HFFc6 (cell line): Measurements from ENCODE around the gene RALBP1. TPM values are rescaled to one million over a fixed set of nuclear protein-coding genes. Genes with fewer than 3 reads are reported as not detected.
A peak's percentile ranks its signal among the peaks of the same experiment; 100 is the strongest.

Experiments used
- DNase-seq: peaks from one replicate; pipeline ENCODE4 v3.0.0-alpha.2; 2018
- H3K27ac Mint-ChIP-seq: 2 replicates; pipeline ENCODE4 v1.8.0; 2020; ENCODE audit warnings: mild to moderate bottlenecking, mixed read lengths
- H3K27me3 Mint-ChIP-seq: 2 replicates; pipeline ENCODE4 v1.8.0; 2021; ENCODE audit warnings: mild to moderate bottlenecking, moderate library complexity, mixed read lengths; ENCODE audit not compliant: insufficient read depth
- H3K36me3 Mint-ChIP-seq: 2 replicates; pipeline ENCODE4 v1.8.0; 2021; ENCODE audit warnings: low read depth, mixed read lengths
- H3K4me1 Mint-ChIP-seq: 2 replicates; pipeline ENCODE4 v1.8.0; 2020; ENCODE audit warnings: low read depth, mixed read lengths
- H3K4me3 Mint-ChIP-seq: 2 replicates; pipeline ENCODE4 v1.8.0; 2020; ENCODE audit warnings: mild to moderate bottlenecking, moderate library complexity, mixed read lengths
- H3K9me3 Mint-ChIP-seq: 2 replicates; pipeline ENCODE4 v1.8.0; 2020; ENCODE audit warnings: mild to moderate bottlenecking, mixed read lengths
- total RNA-seq, 6 experiments: library from RNA; stranded (reverse); fragmentation: NEBNext Ultra II Directional; extraction: Animal tissue kit (Norgen Biotek cat#: 25700); gene quantifications; 2 replicates in 1 of 6; 3 replicates in 5 of 6; pipeline ENCODE4 v1.2.3, GENCODE V29; 2021
- TF ChIP-seq, protein P1 (sequence below): fragments of 200-600 bp; sonication (generic); IDR thresholded peaks from 2 replicates; pipeline ENCODE4 v1.5.0; 2021; ENCODE audit warnings: antibody characterized with exemption, mild to moderate bottlenecking

RALBP1 gene
- total RNA-seq, 6 experiments from 2014 or later: 56.9 to 62.8 (median 59.0) TPM

DNA sequence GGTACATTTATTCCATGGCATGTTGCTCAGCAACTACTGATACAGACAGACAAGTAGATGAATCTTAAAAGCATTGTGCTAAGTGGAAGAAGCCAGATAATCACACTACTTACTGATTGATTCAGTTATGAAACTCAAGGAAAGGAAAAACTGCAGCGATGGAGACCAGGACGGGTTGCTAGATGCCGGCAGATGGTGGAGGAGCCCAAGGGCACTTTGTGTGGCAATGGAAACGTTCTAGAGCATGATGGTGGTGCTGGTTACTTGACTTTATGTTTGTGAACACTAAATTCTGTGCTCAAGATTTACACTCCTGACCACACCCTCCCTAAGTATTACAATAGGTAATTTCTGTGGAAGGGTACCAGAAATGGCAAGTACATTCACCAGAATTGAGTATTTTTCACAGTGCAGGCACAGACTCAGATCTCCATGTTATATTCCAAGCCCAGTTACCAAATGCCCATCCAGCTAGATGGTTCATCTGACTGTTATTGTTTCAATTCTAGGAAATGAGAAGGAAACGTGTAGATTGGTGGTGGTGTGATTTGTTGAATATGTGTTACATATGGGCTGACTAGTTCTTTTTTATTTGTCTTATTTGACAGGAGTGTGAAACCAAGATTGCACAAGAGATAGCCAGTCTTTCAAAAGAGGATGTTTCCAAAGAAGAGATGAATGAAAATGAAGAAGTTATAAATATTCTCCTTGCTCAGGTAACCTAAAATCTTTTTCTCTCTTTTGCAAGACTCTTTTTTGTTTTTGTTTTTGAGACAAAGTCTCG is 55.1 kb downstream of the RALBP1 start:
- no peak for DNase-seq
- Mint-ChIP-seq H3K4me1 (peaks cover 31% of the 10 kb centered on the region), H3K27me3 (no peaks in the 10 kb centered on the region)

DNA sequence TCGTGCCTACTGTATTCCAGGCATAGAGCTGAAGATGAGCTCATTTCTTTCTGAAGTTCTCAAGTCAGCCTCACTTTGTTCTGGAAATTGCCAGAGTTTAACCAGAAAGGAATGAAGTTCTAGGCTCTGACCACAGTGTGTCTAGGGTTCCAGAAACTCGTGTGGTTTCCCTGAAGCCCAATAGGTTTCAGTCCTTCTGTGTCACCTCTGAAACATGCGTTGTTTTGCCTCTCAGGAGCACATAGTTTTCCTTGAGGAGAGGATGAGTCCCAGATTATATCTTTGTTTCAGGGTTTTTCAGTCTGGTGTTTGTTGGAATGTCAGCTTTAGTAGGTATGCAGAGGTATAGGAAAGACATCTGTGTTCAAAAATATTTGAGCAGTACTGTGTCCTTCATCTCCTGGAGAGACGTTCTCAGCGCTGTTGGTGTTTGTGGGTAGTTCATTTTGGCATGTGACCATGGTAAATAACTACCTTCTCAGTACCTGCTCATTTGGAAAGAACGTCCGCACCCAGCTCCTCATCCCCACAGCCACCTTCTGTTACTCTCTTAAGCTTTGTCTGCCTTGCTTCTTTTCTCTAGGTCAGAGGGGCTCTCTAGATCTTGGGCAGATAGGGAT is 56.6 kb downstream of the RALBP1 start:
- peaks cover 45% of the 10 kb centered on the region for H3K4me1 Mint-ChIP-seq
- H3K4me3 Mint-ChIP-seq: no peak overlapping the region
- no peaks in the 10 kb centered on the region for H3K27me3 Mint-ChIP-seq
- H3K9me3 Mint-ChIP-seq: peaks cover 16% of the 10 kb centered on the region
- peaks cover 67% of the 10 kb centered on the region for H3K36me3 Mint-ChIP-seq
- TF ChIP-seq, protein P1, sequence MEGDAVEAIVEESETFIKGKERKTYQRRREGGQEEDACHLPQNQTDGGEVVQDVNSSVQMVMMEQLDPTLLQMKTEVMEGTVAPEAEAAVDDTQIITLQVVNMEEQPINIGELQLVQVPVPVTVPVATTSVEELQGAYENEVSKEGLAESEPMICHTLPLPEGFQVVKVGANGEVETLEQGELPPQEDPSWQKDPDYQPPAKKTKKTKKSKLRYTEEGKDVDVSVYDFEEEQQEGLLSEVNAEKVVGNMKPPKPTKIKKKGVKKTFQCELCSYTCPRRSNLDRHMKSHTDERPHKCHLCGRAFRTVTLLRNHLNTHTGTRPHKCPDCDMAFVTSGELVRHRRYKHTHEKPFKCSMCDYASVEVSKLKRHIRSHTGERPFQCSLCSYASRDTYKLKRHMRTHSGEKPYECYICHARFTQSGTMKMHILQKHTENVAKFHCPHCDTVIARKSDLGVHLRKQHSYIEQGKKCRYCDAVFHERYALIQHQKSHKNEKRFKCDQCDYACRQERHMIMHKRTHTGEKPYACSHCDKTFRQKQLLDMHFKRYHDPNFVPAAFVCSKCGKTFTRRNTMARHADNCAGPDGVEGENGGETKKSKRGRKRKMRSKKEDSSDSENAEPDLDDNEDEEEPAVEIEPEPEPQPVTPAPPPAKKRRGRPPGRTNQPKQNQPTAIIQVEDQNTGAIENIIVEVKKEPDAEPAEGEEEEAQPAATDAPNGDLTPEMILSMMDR: peak; percentile 15; the same call in 1 of the 2 replicates
- H3K27ac Mint-ChIP-seq: peak overlapping the region; percentile 69
- peak; percentile 77 for DNase-seq

More for the DNA sequence above, 55.1 kb downstream of the RALBP1 start:
- Mint-ChIP-seq H3K36me3 (peaks cover 70% of the 10 kb centered on the region), H3K9me3 (peaks cover 16% of the 10 kb centered on the region), H3K4me3 (no peak overlapping the region), H3K27ac (no peak overlapping the region)
- TF ChIP-seq, protein P1: no peak

DNA sequence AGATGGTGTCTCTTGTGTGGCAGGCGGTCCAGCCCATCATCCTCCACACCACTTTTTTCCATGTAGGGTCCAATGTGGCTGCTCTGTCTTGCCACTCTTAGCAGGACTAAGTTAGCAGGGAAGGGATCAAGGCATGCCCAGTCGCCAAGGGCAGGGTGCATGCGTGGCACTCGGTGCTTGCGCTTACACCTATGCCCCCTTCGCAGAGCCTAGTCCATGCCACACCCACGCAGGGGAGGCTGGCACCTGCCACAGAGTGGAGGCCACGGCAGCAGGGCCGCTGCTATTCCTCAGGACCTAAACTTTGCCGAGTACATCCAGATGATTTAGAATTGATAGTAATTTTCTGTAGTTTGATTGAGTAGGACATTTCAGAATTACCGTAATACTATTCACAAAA is 59.5 kb downstream of the RALBP1 start:
- TF ChIP-seq, protein P1: no peak
- Mint-ChIP-seq H3K9me3 (no peaks in the 10 kb centered on the region), H3K36me3 (peaks cover 45% of the 10 kb centered on the region), H3K27ac (peak overlapping the region; percentile 92), H3K27me3 (no peaks in the 10 kb centered on the region), H3K4me1 (peaks cover 67% of the 10 kb centered on the region), H3K4me3 (peak overlapping the region; percentile 81; the same call in 1 of the 2 replicates)
- no peak for DNase-seq

DNA sequence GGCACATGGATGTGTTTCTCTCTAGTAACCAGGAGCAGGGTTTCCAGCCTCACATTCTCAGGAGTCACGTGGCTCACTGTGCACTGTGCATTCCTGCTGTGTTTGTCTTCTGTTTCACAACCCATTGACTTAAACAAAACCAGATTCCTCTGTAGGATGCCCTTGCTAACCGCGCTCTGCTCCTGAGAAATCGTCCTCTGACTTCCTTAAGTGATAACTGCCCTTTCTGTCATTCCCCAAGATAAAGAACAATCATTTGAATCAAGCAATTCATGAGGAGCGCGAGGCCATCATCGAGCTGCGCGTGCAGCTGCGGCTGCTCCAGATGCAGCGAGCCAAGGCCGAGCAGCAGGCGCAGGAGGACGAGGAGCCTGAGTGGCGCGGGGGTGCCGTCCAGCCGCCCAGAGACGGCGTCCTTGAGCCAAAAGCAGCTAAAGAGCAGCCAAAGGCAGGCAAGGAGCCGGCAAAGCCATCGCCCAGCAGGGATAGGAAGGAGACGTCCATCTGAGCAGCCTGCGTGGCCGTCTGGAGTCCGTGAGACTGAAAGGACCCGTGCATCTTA is 60.2 kb downstream of the RALBP1 start:
- H3K9me3 Mint-ChIP-seq: no peaks in the 10 kb centered on the region
- peak; percentile 94 for DNase-seq
- H3K4me3 Mint-ChIP-seq: peak overlapping the region; percentile 81
- H3K36me3 Mint-ChIP-seq: peaks cover 45% of the 10 kb centered on the region
- peaks cover 71% of the 10 kb centered on the region for H3K4me1 Mint-ChIP-seq
- H3K27ac Mint-ChIP-seq: peak overlapping the region; percentile 92
- TF ChIP-seq, protein P1: no peak
- no peaks in the 10 kb centered on the region for H3K27me3 Mint-ChIP-seq

DNA sequence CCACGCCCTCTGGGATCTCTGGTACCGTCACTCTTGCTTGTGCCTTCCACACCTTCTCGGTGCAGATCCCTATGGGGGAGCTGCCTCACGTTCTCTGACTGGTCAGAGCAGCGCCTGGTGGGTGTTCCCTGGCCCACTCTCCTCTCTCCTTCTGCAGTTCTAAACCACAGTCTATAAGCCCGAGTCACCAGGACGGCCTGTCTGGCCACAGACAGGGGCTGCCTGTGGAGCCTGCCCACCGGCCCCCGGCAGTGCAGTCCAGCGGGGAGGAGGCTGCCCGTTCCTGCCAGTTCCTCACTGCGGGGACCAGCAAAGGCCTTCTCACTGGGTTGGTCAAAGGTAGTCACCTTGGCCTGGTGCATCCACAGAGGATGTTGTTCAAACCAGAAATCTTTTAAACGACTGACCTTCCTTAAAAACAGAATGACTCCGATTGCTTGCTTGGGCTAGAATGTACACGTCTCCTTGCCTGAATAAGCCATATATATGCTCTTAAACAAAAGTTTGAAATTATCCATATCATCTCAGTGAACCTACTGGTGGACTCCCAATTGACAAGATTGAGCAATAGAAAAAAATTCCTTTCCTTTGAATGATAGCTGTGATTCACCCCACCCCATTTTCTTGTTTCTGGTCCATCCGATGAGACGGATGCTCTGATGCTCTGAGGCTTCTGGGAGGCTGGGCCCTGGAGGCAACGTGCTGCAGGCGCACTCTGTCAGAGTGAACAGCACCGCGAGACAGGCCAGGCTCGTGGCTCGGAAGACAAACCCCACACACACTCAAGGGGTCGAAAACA is 61.2 kb downstream of the RALBP1 start:
- TF ChIP-seq, protein P1: no peak
- Mint-ChIP-seq H3K27ac (peak overlapping the region; percentile 92), H3K36me3 (peaks cover 38% of the 10 kb centered on the region), H3K4me1 (peaks cover 66% of the 10 kb centered on the region), H3K4me3 (peak overlapping the region; percentile 81), H3K27me3 (no peaks in the 10 kb centered on the region), H3K9me3 (no peaks in the 10 kb centered on the region)
- DNase-seq: peak; percentile 58
